CD8-positive, alpha-beta memory T cell (primary cell): ENCODE results near the gene CYBB. TPM values are rescaled to one million over a fixed set of nuclear protein-coding genes. Genes with fewer than 3 reads are reported as not detected.

Experiments
- CTCF ChIA-PET: fragments of 350-600 bp; sonication (Branson Sonifier 250); formaldehyde crosslinking; loops from one replicate; lab custom pipeline; 2021; ENCODE audit warnings: antibody characterized with exemption; lab: Charles Lee
- POLR2A ChIA-PET: fragments of 350-600 bp; sonication (Branson Sonifier 250); formaldehyde crosslinking; loops from one replicate; lab custom pipeline; 2021; ENCODE audit warnings: antibody characterized with exemption; lab: Charles Lee
- DNase-seq, 5 donors: peaks; one replicate each; pipeline versions ENCODE4 v3.0.0 to v3.0.0-alpha.2; 2020 to 2022; ENCODE audit warnings: mixed read lengths in 1 of 5
- H3K27ac ChIP-seq: one replicate; pipeline ENCODE4 v1.7.0; 2013; ENCODE audit warnings: low read depth, mild to moderate bottlenecking, low read length, moderate library complexity
- H3K27me3 ChIP-seq: 2 replicates; pipeline ENCODE4 v1.7.0; 2013; ENCODE audit warnings: low read length, mild to moderate bottlenecking; ENCODE audit not compliant: insufficient read depth, poor library complexity, severe bottlenecking
- H3K36me3 ChIP-seq: 2 replicates; pipeline ENCODE4 v1.7.0; 2013; ENCODE audit warnings: mild to moderate bottlenecking, low read length, moderate library complexity; ENCODE audit not compliant: insufficient read depth
- H3K4me1 ChIP-seq: 2 replicates; pipeline ENCODE4 v1.7.0; 2013; ENCODE audit warnings: mild to moderate bottlenecking, low read length, moderate library complexity; ENCODE audit not compliant: insufficient read depth
- H3K4me3 ChIP-seq: 2 replicates; pipeline ENCODE4 v1.7.0; 2013; ENCODE audit warnings: mild to moderate bottlenecking, low read length
- H3K9me3 ChIP-seq: 2 replicates; pipeline ENCODE4 v1.7.0; 2013; ENCODE audit warnings: mild to moderate bottlenecking, low read length
- H3K27ac Mint-ChIP-seq, 8 donors: one replicate each; pipeline ENCODE4 v1.8.0; 2020 to 2021; ENCODE audit warnings: mixed read lengths in 8 of 8, mild to moderate bottlenecking in 6 of 8, inconsistent platforms in 3 of 8, moderate library complexity in 3 of 8
- H3K27me3 Mint-ChIP-seq, 2 donors: one replicate each; pipeline ENCODE4 v1.8.0; 2020 to 2021; ENCODE audit warnings: mixed read lengths in 2 of 2, mild to moderate bottlenecking in 1 of 2, moderate library complexity in 1 of 2
- H3K36me3 Mint-ChIP-seq, 3 donors: one replicate each; pipeline ENCODE4 v1.8.0; 2020 to 2021; ENCODE audit warnings: mixed read lengths in 3 of 3, inconsistent platforms in 1 of 3, mild to moderate bottlenecking in 1 of 3
- H3K4me1 Mint-ChIP-seq, 3 donors: one replicate each; pipeline ENCODE4 v1.8.0; 2020 to 2021; ENCODE audit warnings: mixed read lengths in 3 of 3, inconsistent platforms in 1 of 3, mild to moderate bottlenecking in 1 of 3
- H3K4me3 Mint-ChIP-seq, 7 donors: one replicate each; pipeline ENCODE4 v1.8.0; 2020 to 2021; ENCODE audit warnings: mixed read lengths in 7 of 7, mild to moderate bottlenecking in 6 of 7, moderate library complexity in 4 of 7, inconsistent platforms in 2 of 7
- H3K9me3 Mint-ChIP-seq, 5 donors: one replicate each; pipeline ENCODE4 v1.8.0; 2020 to 2022; ENCODE audit warnings: mixed read lengths in 5 of 5, mild to moderate bottlenecking in 3 of 5, moderate library complexity in 2 of 5, inconsistent platforms in 1 of 5
- polyA plus RNA-seq: library from polyadenylated mRNA; unstranded; fragments of 300-500 nt; fragmentation: Illumina TruSeq; gene quantifications from one replicate; pipeline ENCODE4 v1.2.3, GENCODE V29; 2021
- total RNA-seq, 2 experiments: library from RNA; stranded (reverse); gene quantifications; one replicate each; pipeline ENCODE4 v1.2.3, GENCODE V29; 2021

CYBB gene
- total RNA-seq (1 to 10 TPM; 3.0 to 3.7 TPM), polyA plus RNA-seq (not detected)

DNA sequence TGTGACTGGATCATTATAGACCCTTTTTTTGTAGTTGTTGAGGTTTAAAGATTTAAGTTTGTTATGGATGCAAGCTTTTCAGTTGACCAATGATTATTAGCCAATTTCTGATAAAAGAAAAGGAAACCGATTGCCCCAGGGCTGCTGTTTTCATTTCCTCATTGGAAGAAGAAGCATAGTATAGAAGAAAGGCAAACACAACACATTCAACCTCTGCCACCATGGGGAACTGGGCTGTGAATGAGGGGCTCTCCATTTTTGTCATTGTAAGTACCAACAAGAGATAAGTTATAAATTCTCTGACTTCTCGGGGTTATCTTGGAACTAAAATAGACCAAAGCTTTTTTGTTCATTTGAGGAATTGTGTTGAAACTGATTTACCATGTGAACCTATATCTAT is at the start of gene CYBB:
Gene CYBB, plus strand, starts transcription at position 203 of the 400 bp plus-strand sequence. Its CDS starts 19 bp downstream, at position 222.
- CTCF ChIA-PET = no interaction called here
- Histone ChIP-seq H3K4me3 (no peak within 1 kb of the TSS), H3K27me3 (no peaks in the 10 kb centered on the region), H3K36me3 (no peaks in the 10 kb centered on the region), H3K27ac (no peak within 1 kb of the TSS), H3K4me1 (peaks cover 24% of the 10 kb centered on the region), H3K9me3 (no peaks in the 10 kb centered on the region)
- DNase-seq = no peak
- Mint-ChIP-seq H3K36me3 (no peaks in the 10 kb centered on the region), H3K27me3 (no peaks in the 10 kb centered on the region), H3K27ac (no peak within 1 kb of the TSS), H3K4me3 (no peak within 1 kb of the TSS), H3K4me1 (peaks cover 25 to 26% (median 26%) of the 10 kb centered on the region in 3 donors), H3K9me3 (no peaks in the 10 kb centered on the region)
- POLR2A ChIA-PET = no interaction called here

- H3K27ac ChIP-seq = no peak overlapping the region
- Mint-ChIP-seq H3K27me3 (peaks cover 0 to 5% of the 10 kb centered on the region in 2 donors), H3K27ac (peak overlapping the region in 1 of 8 donors; percentile 72), H3K9me3 (no peaks in the 10 kb centered on the region), H3K36me3 (no peaks in the 10 kb centered on the region), H3K4me3 (peak overlapping the region in 1 of 7 donors; percentile 35), H3K4me1 (peaks cover 14 to 18% (median 17%) of the 10 kb centered on the region in 3 donors)
- no peaks in the 10 kb centered on the region for H3K9me3 ChIP-seq
- DNase-seq = peak; percentile 60 to 84 (median 62)
- H3K36me3 ChIP-seq = no peaks in the 10 kb centered on the region
- ChIA-PET POLR2A (no interaction called here), CTCF (interaction anchor here (0.6 to 8.4 kb wide), 20 partner anchors 9 to 422 kb away, joined by 3 to 118 read pairs (median 4); no protein-coding TSS in a partner anchor)
- no peaks in the 10 kb centered on the region for H3K27me3 ChIP-seq
- no peak overlapping the region for H3K4me3 ChIP-seq
- no peaks in the 10 kb centered on the region for H3K4me1 ChIP-seq
These were observed 34.5 kb upstream of the CYBB start for GRCh38 chrX:37745354-37745753.

DNA sequence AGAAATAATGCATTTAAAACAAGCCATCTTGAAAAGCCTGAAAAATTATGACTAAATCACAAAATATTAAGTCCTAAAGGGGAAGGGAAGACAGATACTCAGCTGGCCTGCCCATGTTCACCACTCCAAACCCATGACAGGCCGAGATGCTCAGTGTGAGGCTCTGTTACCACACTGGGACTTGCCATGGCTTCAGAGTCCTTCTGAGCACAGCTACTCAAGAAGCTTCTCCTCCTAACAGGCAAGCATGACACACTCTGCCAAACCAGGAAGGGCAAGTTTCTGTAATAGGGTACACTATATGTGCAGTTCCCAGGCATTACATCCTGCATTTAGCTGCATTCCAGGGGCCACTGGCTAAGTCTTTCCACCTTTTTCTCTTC is 34.0 kb upstream of the CYBB start:
- ChIA-PET CTCF (interaction anchor here (0.6 to 8.4 kb wide), 18 partner anchors 9 to 422 kb away, joined by 3 to 118 read pairs (median 4); no protein-coding TSS in a partner anchor), POLR2A (no interaction called here)
- peaks cover 0 to 5% of the 10 kb centered on the region in 2 donors for H3K27me3 Mint-ChIP-seq
- no peaks in the 10 kb centered on the region for H3K9me3 Mint-ChIP-seq
- Histone ChIP-seq H3K4me1 (no peaks in the 10 kb centered on the region), H3K27me3 (no peaks in the 10 kb centered on the region), H3K4me3 (no peak overlapping the region), H3K36me3 (no peaks in the 10 kb centered on the region), H3K9me3 (no peaks in the 10 kb centered on the region), H3K27ac (no peak overlapping the region)
- peak overlapping the region in 1 of 8 donors; percentile 23 for H3K27ac Mint-ChIP-seq
- H3K4me3 Mint-ChIP-seq = no peak overlapping the region
- DNase-seq = no peak
- H3K36me3 Mint-ChIP-seq = no peaks in the 10 kb centered on the region
- H3K4me1 Mint-ChIP-seq = peaks cover 14 to 18% (median 17%) of the 10 kb centered on the region in 3 donors

- Mint-ChIP-seq H3K27ac (peak overlapping the region in 2 of 8 donors; percentile 4 to 21), H3K36me3 (no peaks in the 10 kb centered on the region), H3K9me3 (no peaks in the 10 kb centered on the region), H3K27me3 (peaks cover 0 to 5% of the 10 kb centered on the region in 2 donors), H3K4me3 (no peak overlapping the region), H3K4me1 (peaks cover 16 to 19% (median 17%) of the 10 kb centered on the region in 3 donors)
- Histone ChIP-seq H3K4me1 (no peaks in the 10 kb centered on the region), H3K27ac (no peak overlapping the region), H3K27me3 (no peaks in the 10 kb centered on the region), H3K4me3 (no peak overlapping the region), H3K36me3 (no peaks in the 10 kb centered on the region), H3K9me3 (no peaks in the 10 kb centered on the region)
- DNase-seq = no peak
- CTCF ChIA-PET = interaction anchor here (1.0 to 8.4 kb wide), 7 partner anchors 16 to 102 kb away, joined by 3 to 118 read pairs (median 5); no protein-coding TSS in a partner anchor
- POLR2A ChIA-PET = no interaction called here
These were observed 33.5 kb upstream of the CYBB start for GRCh38 chrX:37746218-37746941.

DNA sequence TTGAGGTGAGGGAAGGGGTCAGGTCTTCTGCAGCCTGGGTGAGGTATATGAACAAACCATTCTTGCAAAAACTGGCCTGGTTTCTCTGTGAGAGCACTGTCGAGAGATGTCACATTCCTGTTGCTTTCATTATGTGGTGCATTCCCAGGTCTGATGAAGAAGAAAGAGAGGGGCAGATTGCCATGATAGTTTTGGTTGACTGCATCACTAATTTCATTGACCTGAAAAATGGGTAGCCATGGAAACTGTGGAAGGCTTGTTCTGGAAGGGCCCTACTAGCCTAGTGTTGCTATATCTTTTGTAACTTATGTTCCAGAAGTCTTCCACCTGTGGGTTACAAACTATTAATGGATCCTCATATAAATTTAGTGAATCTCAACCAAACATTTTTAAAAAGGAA is 32.9 kb upstream of the CYBB start:
- ChIA-PET CTCF (interaction anchor here (8.4 kb wide), 1 partner anchor 78 kb away, joined by 118 read pairs; no protein-coding TSS in a partner anchor), POLR2A (no interaction called here)
- H3K36me3 ChIP-seq = no peaks in the 10 kb centered on the region
- Mint-ChIP-seq H3K4me1 (peaks cover 17 to 24% (median 20%) of the 10 kb centered on the region in 3 donors), H3K36me3 (no peaks in the 10 kb centered on the region), H3K9me3 (no peaks in the 10 kb centered on the region), H3K27ac (no peak overlapping the region), H3K4me3 (no peak overlapping the region), H3K27me3 (peaks cover 0 to 5% of the 10 kb centered on the region in 2 donors)
- DNase-seq = no peak
- H3K27me3 ChIP-seq = no peaks in the 10 kb centered on the region
- H3K4me3 ChIP-seq = no peak overlapping the region
- no peaks in the 10 kb centered on the region for H3K9me3 ChIP-seq
- no peak overlapping the region for H3K27ac ChIP-seq
- H3K4me1 ChIP-seq = peaks cover under 1% of the 10 kb centered on the region

DNA sequence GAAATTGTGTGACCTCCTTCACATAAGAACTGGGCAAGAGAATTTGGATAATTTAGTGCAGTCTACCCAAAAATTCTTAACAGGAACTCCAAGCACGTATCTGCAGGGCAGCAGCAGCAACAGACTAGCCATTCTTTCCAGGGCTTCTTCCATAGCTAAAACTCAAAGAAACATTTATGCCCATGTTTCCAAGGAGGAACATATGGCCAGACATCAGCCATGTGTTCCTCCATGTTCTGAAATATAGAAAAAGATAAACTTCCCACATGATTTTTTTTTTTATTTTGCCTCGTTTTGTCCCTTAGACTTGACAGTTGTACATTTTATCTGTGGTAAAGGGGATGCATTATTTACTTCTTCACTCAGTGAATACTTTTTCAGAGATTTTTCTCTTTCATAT is 27.6 kb upstream of the CYBB start:
- H3K27me3 Mint-ChIP-seq = no peaks in the 10 kb centered on the region
- no peak for DNase-seq
- peaks cover 0 to 1% (median 0%) of the 10 kb centered on the region in 3 donors for H3K36me3 Mint-ChIP-seq
- H3K4me1 Mint-ChIP-seq = peaks cover 5 to 13% (median 10%) of the 10 kb centered on the region in 3 donors
- H3K9me3 Mint-ChIP-seq = no peaks in the 10 kb centered on the region
- no peak overlapping the region for H3K27ac Mint-ChIP-seq
- Histone ChIP-seq H3K27ac (no peak overlapping the region), H3K27me3 (no peaks in the 10 kb centered on the region), H3K4me1 (peaks cover 50% of the 10 kb centered on the region), H3K4me3 (no peak overlapping the region), H3K9me3 (no peaks in the 10 kb centered on the region), H3K36me3 (no peaks in the 10 kb centered on the region)
- POLR2A ChIA-PET = no interaction called here
- H3K4me3 Mint-ChIP-seq = no peak overlapping the region
- CTCF ChIA-PET = interaction anchor here (1.0 kb wide), 1 partner anchor 72 kb away, joined by 3 read pairs; no protein-coding TSS in a partner anchor

DNA sequence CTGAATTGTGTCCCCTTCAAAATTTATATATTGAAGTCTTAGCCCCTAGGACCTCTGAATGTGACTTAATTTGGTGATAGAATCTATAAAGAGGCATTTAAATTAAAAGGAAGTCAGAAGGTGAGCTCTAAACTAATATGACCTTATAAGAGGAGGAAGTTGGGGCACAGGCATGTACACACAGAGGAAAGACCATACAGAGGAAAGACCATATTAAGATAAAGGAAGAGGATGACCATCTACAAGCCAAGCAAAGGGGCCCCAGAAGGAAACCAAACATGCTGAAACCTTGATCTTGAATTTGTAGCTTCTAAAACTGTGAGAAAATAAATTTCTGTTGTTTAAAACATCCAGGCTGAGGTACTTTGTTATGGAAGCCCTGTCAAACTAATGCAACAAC is 26.9 kb upstream of the CYBB start:
- Mint-ChIP-seq H3K4me1 (peaks cover 12 to 14% (median 13%) of the 10 kb centered on the region in 3 donors), H3K27ac (peak overlapping the region in 5 of 8 donors; percentile 10 to 83 (median 43)), H3K4me3 (peak overlapping the region in 3 of 7 donors; percentile 10 to 72 (median 15)), H3K36me3 (peaks cover 0 to 1% (median 0%) of the 10 kb centered on the region in 3 donors), H3K9me3 (no peaks in the 10 kb centered on the region), H3K27me3 (peaks cover 0 to under 1% of the 10 kb centered on the region in 2 donors)
- no peaks in the 10 kb centered on the region for H3K9me3 ChIP-seq
- no peak overlapping the region for H3K27ac ChIP-seq
- DNase-seq = no peak
- ChIA-PET POLR2A (interaction anchor here (0.6 kb wide), 1 partner anchor 94 kb away, joined by 3 read pairs; no protein-coding TSS in a partner anchor), CTCF (interaction anchor here (1.0 kb wide), 1 partner anchor 72 kb away, joined by 3 read pairs; no protein-coding TSS in a partner anchor)
- H3K27me3 ChIP-seq = no peaks in the 10 kb centered on the region
- peaks cover 51% of the 10 kb centered on the region for H3K4me1 ChIP-seq
- no peaks in the 10 kb centered on the region for H3K36me3 ChIP-seq
- H3K4me3 ChIP-seq = no peak overlapping the region

DNA sequence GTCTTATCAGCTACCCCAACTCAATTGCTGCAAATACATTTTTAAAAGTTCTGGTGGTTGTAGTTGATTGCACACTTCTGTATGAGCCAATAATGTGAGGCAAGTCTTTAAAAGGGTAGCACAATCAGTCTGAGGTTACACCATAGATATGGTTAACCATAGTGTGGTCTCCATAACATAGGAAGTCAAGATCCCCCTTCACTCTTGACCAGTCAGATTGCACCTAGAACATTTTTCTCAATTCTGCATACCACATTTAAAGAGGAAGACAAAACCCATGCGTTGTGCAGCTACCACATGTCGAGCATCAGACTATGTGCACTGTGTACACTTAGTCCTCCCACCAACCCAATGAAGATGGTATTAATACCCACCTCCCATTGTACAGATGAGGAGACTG is 26.5 kb upstream of the CYBB start:
- Mint-ChIP-seq H3K4me3 (peak overlapping the region in 3 of 7 donors; percentile 3 to 72 (median 10)), H3K27ac (peak overlapping the region in 2 of 8 donors; percentile 32 to 67), H3K36me3 (peaks cover 0 to 1% (median 0%) of the 10 kb centered on the region in 3 donors), H3K9me3 (no peaks in the 10 kb centered on the region), H3K4me1 (peaks cover 13 to 14% (median 13%) of the 10 kb centered on the region in 3 donors), H3K27me3 (peaks cover 0 to 1% of the 10 kb centered on the region in 2 donors)
- no peaks in the 10 kb centered on the region for H3K9me3 ChIP-seq
- POLR2A ChIA-PET = interaction anchor here (0.6 kb wide), 1 partner anchor 93 kb away, joined by 3 read pairs; no protein-coding TSS in a partner anchor
- no peak overlapping the region for H3K27ac ChIP-seq
- H3K36me3 ChIP-seq = no peaks in the 10 kb centered on the region
- DNase-seq = no peak
- no peak overlapping the region for H3K4me3 ChIP-seq
- peaks cover 51% of the 10 kb centered on the region for H3K4me1 ChIP-seq
- no peaks in the 10 kb centered on the region for H3K27me3 ChIP-seq
- CTCF ChIA-PET = interaction anchor here (1.0 kb wide), 1 partner anchor 71 kb away, joined by 3 read pairs; no protein-coding TSS in a partner anchor
